HepG2 (cell line): ENCODE data around the gene RMRP. TPM values are rescaled to one million over a fixed set of nuclear protein-coding genes. Genes with fewer than 3 reads are reported as not detected.
A peak's percentile ranks its signal among the peaks of the same experiment; 100 is the strongest.

Experiments used
- FOXA3 ChIP-seq: IDR thresholded peaks from 2 replicates; pipeline ENCODE4 v1.6.1; 2016; ENCODE audit warnings: missing genetic modification reagents, missing compliant biosample characterization
- FOXJ3 ChIP-seq: sonication (generic); formaldehyde crosslinking; IDR thresholded peaks from 2 replicates; pipeline ENCODE4 v1.4.0; 2020; ENCODE audit warnings: missing genetic modification reagents, mild to moderate bottlenecking, borderline replicate concordance
- GATAD1 ChIP-seq: IDR thresholded peaks from 2 replicates; pipeline ENCODE4 v1.6.1; 2016; ENCODE audit warnings: missing genetic modification reagents, missing compliant biosample characterization
- PITX1 ChIP-seq: sonication (generic); formaldehyde crosslinking; IDR thresholded peaks from 2 replicates; pipeline ENCODE4 v1.5.1; 2020; ENCODE audit warnings: mild to moderate bottlenecking, missing genetic modification reagents
- POLR2G ChIP-seq: fragments of 200-400 bp; formaldehyde crosslinking; IDR thresholded peaks from 2 replicates; pipeline ENCODE4 v1.6.1; 2018; ENCODE audit warnings: mild to moderate bottlenecking, low read depth, low read length, moderate library complexity
- SMAD1 ChIP-seq: sonication (generic); formaldehyde crosslinking; IDR thresholded peaks from 2 replicates; pipeline ENCODE4 v1.4.0; 2020; ENCODE audit warnings: missing genetic modification reagents, low read depth, mild to moderate bottlenecking, borderline replicate concordance
- ZNF10 ChIP-seq: sonication (generic); formaldehyde crosslinking; IDR thresholded peaks from 2 replicates; pipeline ENCODE4 v1.4.0; 2020; ENCODE audit warnings: mild to moderate bottlenecking, low read depth, missing genetic modification reagents, borderline replicate concordance
- ZNF468 ChIP-seq: sonication (generic); formaldehyde crosslinking; IDR thresholded peaks from 2 replicates; pipeline ENCODE4 v1.8.0; 2022; ENCODE audit warnings: mild to moderate bottlenecking, moderate library complexity, missing genetic modification reagents
- ZNF7 ChIP-seq: IDR thresholded peaks from 2 replicates; pipeline ENCODE4 v1.6.1; 2016; ENCODE audit warnings: missing biosample characterization, missing genetic modification reagents
- ZSCAN29 ChIP-seq: sonication (generic); formaldehyde crosslinking; conservative IDR thresholded peaks from 2 replicates; pipeline ENCODE4 v1.4.0; 2020; ENCODE audit warnings: mild to moderate bottlenecking, missing genetic modification reagents
- polyA plus RNA-seq, 8 experiments: library from polyadenylated mRNA; depleted of rRNA in 3 of 8; stranded (reverse) in 7 of 8; unstranded in 1 of 8; fragments of >200 nt; fragmentation: Illumina TruSeq in 4 of 8; extraction: Trizol in 4 of 8; gene quantifications; 2 replicates each; pipeline versions ENCODE4 v1.2.1 to v1.2.3, GENCODE V29; 2011 to 2016; ENCODE audit warnings: low read depth in 4 of 8, missing spikeins in 1 of 8, mixed read lengths in 1 of 8; ENCODE audit not compliant: insufficient read depth in 1 of 8
- total RNA-seq, 5 experiments: library from RNA; depleted of rRNA; stranded (reverse); fragments of >200 nt; fragmentation: Illumina TruSeq; extraction: Trizol; gene quantifications; 2 replicates each; pipeline ENCODE4 v1.2.3, GENCODE V29; 2016; ENCODE audit warnings: low read depth in 1 of 5
- TF ChIP-seq, protein P1 (sequence below): sonication (generic); formaldehyde crosslinking; IDR thresholded peaks from 2 replicates; pipeline ENCODE4 v1.4.0; 2020; ENCODE audit warnings: missing genetic modification reagents, mild to moderate bottlenecking, borderline replicate concordance
- TF ChIP-seq, protein P2 (sequence below): sonication (generic); formaldehyde crosslinking; IDR thresholded peaks from 2 replicates; pipeline ENCODE4 v1.4.0; 2020; ENCODE audit warnings: missing genetic modification reagents, borderline replicate concordance
- TF ChIP-seq, protein P3 (sequence below), 2 experiments: sonication (generic) in 1 of 2; formaldehyde crosslinking in 1 of 2; IDR thresholded peaks; 2 replicates each; pipeline versions ENCODE4 v1.6.1 to v1.9.0; 2014 to 2022; ENCODE audit warnings: antibody characterized with exemption in 1 of 2, borderline replicate concordance in 1 of 2, inconsistent platforms in 1 of 2, low read depth in 1 of 2, missing genetic modification reagents in 1 of 2

Gene RMRP
- total and polyA plus RNA-seq, 2 of the 13 experiments (the other 11 are each of a cell fraction or from before 2014, with no cell fraction given), result 51.4 to 4,025 TPM

DNA sequence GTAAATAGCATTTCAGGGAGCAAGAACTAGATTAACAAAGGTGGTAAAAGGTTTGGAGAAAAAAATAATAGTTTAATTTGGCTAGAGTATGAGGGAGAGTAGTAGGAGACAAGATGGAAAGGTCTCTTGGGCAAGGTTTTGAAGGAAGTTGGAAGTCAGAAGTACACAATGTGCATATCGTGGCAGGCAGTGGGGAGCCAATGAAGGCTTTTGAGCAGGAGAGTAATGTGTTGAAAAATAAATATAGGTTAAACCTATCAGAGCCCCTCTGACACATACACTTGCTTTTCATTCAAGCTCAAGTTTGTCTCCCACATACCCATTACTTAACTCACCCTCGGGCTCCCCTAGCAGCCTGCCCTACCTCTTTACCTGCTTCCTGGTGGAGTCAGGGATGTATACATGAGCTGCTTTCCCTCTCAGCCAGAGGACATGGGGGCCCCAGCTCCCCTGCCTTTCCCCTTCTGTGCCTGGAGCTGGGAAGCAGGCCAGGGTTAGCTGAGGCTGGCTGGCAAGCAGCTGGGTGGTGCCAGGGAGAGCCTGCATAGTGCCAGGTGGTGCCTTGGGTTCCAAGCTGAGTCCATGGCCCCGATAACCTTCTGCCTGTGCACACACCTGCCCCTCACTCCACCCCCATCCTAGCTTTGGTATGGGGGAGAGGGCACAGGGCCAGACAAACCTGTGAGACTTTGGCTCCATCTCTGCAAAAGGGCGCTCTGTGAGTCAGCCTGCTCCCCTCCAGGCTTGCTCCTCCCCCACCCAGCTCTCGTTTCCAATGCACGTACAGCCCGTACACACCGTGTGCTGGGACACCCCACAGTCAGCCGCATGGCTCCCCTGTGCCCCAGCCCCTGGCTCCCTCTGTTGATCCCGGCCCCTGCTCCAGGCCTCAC, 15.6 kb upstream of the RMRP start, which contains the start of gene CA9 (continued):
- TF ChIP-seq, protein P1, sequence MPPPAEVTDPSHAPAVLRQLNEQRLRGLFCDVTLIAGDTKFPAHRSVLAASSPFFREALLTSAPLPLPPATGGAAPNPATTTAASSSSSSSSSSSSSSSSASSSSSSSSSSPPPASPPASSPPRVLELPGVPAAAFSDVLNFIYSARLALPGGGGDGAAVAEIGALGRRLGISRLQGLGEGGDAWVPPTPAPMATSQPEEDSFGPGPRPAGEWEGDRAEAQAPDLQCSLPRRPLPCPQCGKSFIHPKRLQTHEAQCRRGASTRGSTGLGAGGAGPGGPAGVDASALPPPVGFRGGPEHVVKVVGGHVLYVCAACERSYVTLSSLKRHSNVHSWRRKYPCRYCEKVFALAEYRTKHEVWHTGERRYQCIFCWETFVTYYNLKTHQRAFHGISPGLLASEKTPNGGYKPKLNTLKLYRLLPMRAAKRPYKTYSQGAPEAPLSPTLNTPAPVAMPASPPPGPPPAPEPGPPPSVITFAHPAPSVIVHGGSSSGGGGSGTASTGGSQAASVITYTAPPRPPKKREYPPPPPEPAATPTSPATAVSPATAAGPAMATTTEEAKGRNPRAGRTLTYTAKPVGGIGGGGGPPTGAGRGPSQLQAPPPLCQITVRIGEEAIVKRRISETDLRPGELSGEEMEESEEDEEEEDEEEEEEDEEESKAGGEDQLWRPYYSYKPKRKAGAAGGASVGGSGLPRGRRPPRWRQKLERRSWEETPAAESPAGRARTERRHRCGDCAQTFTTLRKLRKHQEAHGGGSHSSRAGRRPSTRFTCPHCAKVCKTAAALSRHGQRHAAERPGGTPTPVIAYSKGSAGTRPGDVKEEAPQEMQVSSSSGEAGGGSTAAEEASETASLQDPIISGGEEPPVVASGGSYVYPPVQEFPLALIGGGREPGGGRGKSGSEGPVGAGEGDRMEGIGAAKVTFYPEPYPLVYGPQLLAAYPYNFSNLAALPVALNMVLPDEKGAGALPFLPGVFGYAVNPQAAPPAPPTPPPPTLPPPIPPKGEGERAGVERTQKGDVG (CRISPR knock-in tag), result no peak
- TF ChIP-seq ZNF468 (CRISPR knock-in tag) (0 out of 2 replicates have a peak, but pooled peaks have one; percentile 52), PITX1 (CRISPR knock-in tag) (peak; percentile 54; the same call in 1 of the 2 replicates), FOXJ3 (no peak), GATAD1 (CRISPR knock-in tag) (no peak), POLR2G (peak; percentile 59), ZSCAN29 (CRISPR knock-in tag) (0 out of 2 replicates have a peak, but pooled peaks have one; percentile 18), ZNF10 (CRISPR knock-in tag) (no peak), SMAD1 (CRISPR knock-in tag) (peak; percentile 46; the same call in 1 of the 2 replicates), FOXA3 (CRISPR knock-in tag) (no peak), ZNF7 (CRISPR knock-in tag) (no peak)
- TF ChIP-seq, protein P2, sequence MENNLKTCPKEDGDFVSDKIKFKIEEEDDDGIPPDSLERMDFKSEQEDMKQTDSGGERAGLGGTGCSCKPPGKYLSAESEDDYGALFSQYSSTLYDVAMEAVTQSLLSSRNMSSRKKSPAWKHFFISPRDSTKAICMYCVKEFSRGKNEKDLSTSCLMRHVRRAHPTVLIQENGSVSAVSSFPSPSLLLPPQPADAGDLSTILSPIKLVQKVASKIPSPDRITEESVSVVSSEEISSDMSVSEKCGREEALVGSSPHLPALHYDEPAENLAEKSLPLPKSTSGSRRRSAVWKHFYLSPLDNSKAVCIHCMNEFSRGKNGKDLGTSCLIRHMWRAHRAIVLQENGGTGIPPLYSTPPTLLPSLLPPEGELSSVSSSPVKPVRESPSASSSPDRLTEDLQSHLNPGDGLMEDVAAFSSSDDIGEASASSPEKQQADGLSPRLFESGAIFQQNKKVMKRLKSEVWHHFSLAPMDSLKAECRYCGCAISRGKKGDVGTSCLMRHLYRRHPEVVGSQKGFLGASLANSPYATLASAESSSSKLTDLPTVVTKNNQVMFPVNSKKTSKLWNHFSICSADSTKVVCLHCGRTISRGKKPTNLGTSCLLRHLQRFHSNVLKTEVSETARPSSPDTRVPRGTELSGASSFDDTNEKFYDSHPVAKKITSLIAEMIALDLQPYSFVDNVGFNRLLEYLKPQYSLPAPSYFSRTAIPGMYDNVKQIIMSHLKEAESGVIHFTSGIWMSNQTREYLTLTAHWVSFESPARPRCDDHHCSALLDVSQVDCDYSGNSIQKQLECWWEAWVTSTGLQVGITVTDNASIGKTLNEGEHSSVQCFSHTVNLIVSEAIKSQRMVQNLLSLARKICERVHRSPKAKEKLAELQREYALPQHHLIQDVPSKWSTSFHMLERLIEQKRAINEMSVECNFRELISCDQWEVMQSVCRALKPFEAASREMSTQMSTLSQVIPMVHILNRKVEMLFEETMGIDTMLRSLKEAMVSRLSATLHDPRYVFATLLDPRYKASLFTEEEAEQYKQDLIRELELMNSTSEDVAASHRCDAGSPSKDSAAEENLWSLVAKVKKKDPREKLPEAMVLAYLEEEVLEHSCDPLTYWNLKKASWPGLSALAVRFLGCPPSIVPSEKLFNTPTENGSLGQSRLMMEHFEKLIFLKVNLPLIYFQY, result no peak
- TF ChIP-seq, protein P3, sequence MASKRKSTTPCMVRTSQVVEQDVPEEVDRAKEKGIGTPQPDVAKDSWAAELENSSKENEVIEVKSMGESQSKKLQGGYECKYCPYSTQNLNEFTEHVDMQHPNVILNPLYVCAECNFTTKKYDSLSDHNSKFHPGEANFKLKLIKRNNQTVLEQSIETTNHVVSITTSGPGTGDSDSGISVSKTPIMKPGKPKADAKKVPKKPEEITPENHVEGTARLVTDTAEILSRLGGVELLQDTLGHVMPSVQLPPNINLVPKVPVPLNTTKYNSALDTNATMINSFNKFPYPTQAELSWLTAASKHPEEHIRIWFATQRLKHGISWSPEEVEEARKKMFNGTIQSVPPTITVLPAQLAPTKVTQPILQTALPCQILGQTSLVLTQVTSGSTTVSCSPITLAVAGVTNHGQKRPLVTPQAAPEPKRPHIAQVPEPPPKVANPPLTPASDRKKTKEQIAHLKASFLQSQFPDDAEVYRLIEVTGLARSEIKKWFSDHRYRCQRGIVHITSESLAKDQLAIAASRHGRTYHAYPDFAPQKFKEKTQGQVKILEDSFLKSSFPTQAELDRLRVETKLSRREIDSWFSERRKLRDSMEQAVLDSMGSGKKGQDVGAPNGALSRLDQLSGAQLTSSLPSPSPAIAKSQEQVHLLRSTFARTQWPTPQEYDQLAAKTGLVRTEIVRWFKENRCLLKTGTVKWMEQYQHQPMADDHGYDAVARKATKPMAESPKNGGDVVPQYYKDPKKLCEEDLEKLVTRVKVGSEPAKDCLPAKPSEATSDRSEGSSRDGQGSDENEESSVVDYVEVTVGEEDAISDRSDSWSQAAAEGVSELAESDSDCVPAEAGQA (IDR thresholded peaks at IDR 0.05; ENCODE audit: low read depth), result no peak
- TF ChIP-seq, protein P3 (CRISPR knock-in tag; IDR thresholded peaks at IDR 0.05; ENCODE audit: borderline replicate concordance), result no peak
